ENCODE results near the gene AGTRAP.

AGTRAP gene

GRCh38 chr1:11757047-11757446, 21.1 kb downstream of the AGTRAP start:
- no peak for DNase-seq
- peaks cover 0 to 37% of the 10 kb centered on the region in 2 donors for H3K27me3 ChIP-seq
- H3K9me3 ChIP-seq: no peaks in the 10 kb centered on the region
- no peaks in the 10 kb centered on the region for H3K4me1 ChIP-seq
- H3K4me3 ChIP-seq: no peak overlapping the region
- intact Hi-C loops (cut with DNase I; ENCODE audit: low total_unique reads): no loop called here
- TF ChIP-seq, protein P1, sequence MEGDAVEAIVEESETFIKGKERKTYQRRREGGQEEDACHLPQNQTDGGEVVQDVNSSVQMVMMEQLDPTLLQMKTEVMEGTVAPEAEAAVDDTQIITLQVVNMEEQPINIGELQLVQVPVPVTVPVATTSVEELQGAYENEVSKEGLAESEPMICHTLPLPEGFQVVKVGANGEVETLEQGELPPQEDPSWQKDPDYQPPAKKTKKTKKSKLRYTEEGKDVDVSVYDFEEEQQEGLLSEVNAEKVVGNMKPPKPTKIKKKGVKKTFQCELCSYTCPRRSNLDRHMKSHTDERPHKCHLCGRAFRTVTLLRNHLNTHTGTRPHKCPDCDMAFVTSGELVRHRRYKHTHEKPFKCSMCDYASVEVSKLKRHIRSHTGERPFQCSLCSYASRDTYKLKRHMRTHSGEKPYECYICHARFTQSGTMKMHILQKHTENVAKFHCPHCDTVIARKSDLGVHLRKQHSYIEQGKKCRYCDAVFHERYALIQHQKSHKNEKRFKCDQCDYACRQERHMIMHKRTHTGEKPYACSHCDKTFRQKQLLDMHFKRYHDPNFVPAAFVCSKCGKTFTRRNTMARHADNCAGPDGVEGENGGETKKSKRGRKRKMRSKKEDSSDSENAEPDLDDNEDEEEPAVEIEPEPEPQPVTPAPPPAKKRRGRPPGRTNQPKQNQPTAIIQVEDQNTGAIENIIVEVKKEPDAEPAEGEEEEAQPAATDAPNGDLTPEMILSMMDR (IDR thresholded peaks at IDR 0.05): no peak
- no peaks in the 10 kb centered on the region for H3K36me3 ChIP-seq
- H3K27ac ChIP-seq: no peak overlapping the region

DNA sequence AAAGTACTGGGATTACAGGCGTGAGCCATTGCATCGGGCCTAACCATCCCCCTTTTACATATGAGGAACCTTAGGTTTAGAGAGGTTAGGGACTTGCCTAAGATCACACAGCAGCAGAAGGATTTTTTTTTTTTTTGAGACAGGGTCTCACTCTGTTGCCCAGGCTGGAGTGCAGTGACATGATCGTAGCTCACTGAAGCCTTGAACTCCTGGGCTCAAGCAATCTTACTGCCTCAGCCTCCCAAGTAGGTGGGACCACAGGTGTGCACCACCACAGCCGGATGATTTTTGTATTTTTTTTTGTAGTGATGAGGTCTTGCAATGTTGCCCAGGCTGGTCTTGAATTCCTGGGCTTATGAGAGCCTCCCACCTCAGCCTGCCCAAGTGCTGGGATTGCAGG, 23.9 kb downstream of the AGTRAP start:
- intact Hi-C loops (cut with DNase I; ENCODE audit: low total_unique reads): no loop called here
- no peak for DNase-seq
- TF ChIP-seq, protein P1 (IDR thresholded peaks at IDR 0.05): no peak
- no peak overlapping the region for H3K4me3 ChIP-seq
- H3K36me3 ChIP-seq: no peaks in the 10 kb centered on the region
- H3K9me3 ChIP-seq: no peaks in the 10 kb centered on the region
- peaks cover 0 to 41% of the 10 kb centered on the region in 2 donors for H3K27me3 ChIP-seq
- no peak overlapping the region for H3K27ac ChIP-seq
- H3K4me1 ChIP-seq: no peaks in the 10 kb centered on the region

- Histone ChIP-seq H3K27ac (no peak overlapping the region), H3K9me3 (no peaks in the 10 kb centered on the region), H3K4me3 (no peak overlapping the region), H3K36me3 (no peaks in the 10 kb centered on the region), H3K27me3 (peaks cover 0 to 39% of the 10 kb centered on the region in 2 donors), H3K4me1 (no peaks in the 10 kb centered on the region)
- TF ChIP-seq, protein P1 (IDR thresholded peaks at IDR 0.05): no peak
- DNase-seq: no peak
- intact Hi-C loops (cut with DNase I; ENCODE audit: low total_unique reads): no loop called here
These were observed 25.3 kb downstream of the AGTRAP start for GRCh38 chr1:11761285-11761684.

DNA sequence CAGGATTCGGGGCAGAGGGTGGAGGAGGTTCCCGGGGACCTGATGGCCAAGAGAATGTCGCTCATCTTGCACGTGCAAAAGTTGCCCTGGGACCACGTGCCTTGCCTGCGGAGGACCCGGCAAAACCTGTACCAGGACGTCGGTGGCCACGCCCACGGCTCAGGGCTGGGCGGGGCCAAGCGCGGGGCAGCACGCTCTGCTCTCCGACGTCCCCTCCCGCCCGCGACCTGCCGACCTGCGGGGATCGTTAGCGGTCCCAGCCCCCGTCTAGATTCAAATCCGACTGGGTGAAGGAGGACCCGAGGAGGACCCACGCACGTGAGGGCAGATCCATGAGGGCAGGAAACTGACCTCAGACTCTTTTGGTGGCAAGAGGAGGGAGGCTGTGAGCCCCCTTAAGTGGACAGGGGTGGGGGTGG, 26.1 kb downstream of the AGTRAP start, which contains the start of gene C1orf167:
Gene C1orf167 (plus strand): TSS at position 206 of the 419 bp plus-strand sequence. CDS start 2,208 bp downstream, outside the sequence.
- no peak for DNase-seq
- Histone ChIP-seq H3K36me3 (no peaks in the 10 kb centered on the region), H3K4me3 (no peak within 1 kb of the TSS), H3K4me1 (no peaks in the 10 kb centered on the region), H3K27me3 (peaks cover 0 to 46% of the 10 kb centered on the region in 2 donors), H3K9me3 (no peaks in the 10 kb centered on the region), H3K27ac (no peak within 1 kb of the TSS)
- TF ChIP-seq, protein P1 (IDR thresholded peaks at IDR 0.05): no peak
- intact Hi-C loops (cut with DNase I; ENCODE audit: low total_unique reads): no loop called here

DNA sequence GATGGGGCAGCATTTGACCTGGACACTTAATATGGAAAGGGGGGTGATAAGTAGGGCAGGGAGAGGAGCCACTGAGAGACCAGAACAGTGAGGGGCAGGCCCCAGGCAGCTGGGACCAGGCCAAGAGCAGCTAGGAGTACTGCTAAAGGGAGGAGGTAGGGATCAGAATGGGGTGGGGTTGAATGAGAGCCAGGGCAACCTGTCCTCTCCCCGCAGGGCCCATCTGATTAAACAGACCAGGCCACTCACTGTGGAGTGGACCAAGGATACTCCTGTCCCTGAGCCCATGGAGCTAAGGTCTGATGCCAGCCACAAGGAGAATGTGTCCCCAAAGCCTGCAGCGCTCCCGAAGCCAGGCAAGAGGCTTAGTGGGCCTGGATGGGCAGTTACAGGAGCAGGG, 28.2 kb downstream of the AGTRAP start:
- no peak for DNase-seq
- TF ChIP-seq, protein P1 (IDR thresholded peaks at IDR 0.05): no peak
- Histone ChIP-seq H3K4me1 (no peaks in the 10 kb centered on the region), H3K9me3 (no peaks in the 10 kb centered on the region), H3K36me3 (no peaks in the 10 kb centered on the region), H3K27ac (no peak overlapping the region), H3K27me3 (peaks cover 0 to 44% of the 10 kb centered on the region in 2 donors), H3K4me3 (no peak overlapping the region)
- intact Hi-C loops (cut with DNase I; ENCODE audit: low total_unique reads): no loop called here

- intact Hi-C loops (cut with DNase I; ENCODE audit: low total_unique reads): no loop called here
- DNase-seq: no peak
- Histone ChIP-seq H3K36me3 (no peaks in the 10 kb centered on the region), H3K4me3 (no peak overlapping the region), H3K4me1 (no peaks in the 10 kb centered on the region), H3K9me3 (no peaks in the 10 kb centered on the region), H3K27me3 (peaks cover 0 to 44% of the 10 kb centered on the region in 2 donors), H3K27ac (no peak overlapping the region)
- TF ChIP-seq, protein P1 (IDR thresholded peaks at IDR 0.05): no peak
These were observed 28.6 kb downstream of the AGTRAP start for GRCh38 chr1:11764519-11764918.

Measured in tibial artery (tissue), 4 donors.